Measurements from ENCODE around the gene ZNF629.

Gene ZNF629

GRCh38 chr16:30764816-30765465, 22.1 kb downstream of the ZNF629 start:
- DNase-seq (ENCODE audit: low read depth): no peak
- TF ChIP-seq, protein P1, sequence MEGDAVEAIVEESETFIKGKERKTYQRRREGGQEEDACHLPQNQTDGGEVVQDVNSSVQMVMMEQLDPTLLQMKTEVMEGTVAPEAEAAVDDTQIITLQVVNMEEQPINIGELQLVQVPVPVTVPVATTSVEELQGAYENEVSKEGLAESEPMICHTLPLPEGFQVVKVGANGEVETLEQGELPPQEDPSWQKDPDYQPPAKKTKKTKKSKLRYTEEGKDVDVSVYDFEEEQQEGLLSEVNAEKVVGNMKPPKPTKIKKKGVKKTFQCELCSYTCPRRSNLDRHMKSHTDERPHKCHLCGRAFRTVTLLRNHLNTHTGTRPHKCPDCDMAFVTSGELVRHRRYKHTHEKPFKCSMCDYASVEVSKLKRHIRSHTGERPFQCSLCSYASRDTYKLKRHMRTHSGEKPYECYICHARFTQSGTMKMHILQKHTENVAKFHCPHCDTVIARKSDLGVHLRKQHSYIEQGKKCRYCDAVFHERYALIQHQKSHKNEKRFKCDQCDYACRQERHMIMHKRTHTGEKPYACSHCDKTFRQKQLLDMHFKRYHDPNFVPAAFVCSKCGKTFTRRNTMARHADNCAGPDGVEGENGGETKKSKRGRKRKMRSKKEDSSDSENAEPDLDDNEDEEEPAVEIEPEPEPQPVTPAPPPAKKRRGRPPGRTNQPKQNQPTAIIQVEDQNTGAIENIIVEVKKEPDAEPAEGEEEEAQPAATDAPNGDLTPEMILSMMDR (IDR thresholded peaks at IDR 0.05; ENCODE audit: insufficient read depth, low read depth, low read length, missing control alignments): no peak
- no peak overlapping the region for H3K4me3 ChIP-seq (ENCODE audit: low read length)

DNA sequence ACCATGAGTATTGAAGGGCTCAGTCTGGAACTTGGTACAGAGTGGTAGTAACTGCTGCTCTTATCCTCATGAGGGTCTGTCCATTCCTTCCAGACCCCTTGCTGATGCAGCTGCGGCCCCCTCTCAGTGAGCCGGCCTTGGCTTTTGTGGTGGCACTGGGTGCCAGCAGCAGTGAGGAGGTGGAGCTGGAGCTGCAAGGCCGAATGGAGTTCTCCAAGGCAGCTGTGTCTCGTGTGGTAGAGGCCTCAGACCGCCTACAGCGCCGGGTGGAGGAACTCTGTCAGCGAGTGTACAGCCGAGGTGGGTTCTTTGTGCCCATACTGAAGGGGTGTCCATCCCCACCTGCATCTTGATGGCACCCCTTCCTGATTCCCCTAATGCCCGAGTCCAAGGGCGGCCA, 22.9 kb downstream of the ZNF629 start:
- H3K4me3 ChIP-seq (ENCODE audit: low read length): no peak overlapping the region
- DNase-seq (ENCODE audit: low read depth): no peak
- TF ChIP-seq, protein P1 (IDR thresholded peaks at IDR 0.05; ENCODE audit: insufficient read depth, low read depth, low read length, missing control alignments): no peak

- no peak for DNase-seq (ENCODE audit: low read depth)
- H3K4me3 ChIP-seq (ENCODE audit: low read length): peak overlapping the region; percentile 94
- TF ChIP-seq, protein P1 (IDR thresholded peaks at IDR 0.05; ENCODE audit: insufficient read depth, low read depth, low read length, missing control alignments): no peak
These were observed 23.8 kb downstream of the ZNF629 start for GRCh38 chr16:30762991-30763725.

GRCh38 chr16:30761928-30762902, 24.8 kb downstream of the ZNF629 start, which contains the start of the genes CFAP119 and RNF40:
CFAP119 (minus strand) TSS chr16:30762062; CDS start chr16:30761748, 314 bp downstream.
RNF40 (plus strand) TSS chr16:30762322; CDS start chr16:30762546, 224 bp downstream.
- peak within 1 kb of the TSS; percentile 94 for H3K4me3 ChIP-seq (ENCODE audit: low read length)
- TF ChIP-seq, protein P1 (IDR thresholded peaks at IDR 0.05; ENCODE audit: insufficient read depth, low read depth, low read length, missing control alignments): no peak

GRCh38 chr16:30761427-30761927, 25.5 kb downstream of the ZNF629 start:
- peak overlapping the region; percentile 94 for H3K4me3 ChIP-seq (ENCODE audit: low read length)
- TF ChIP-seq, protein P1 (IDR thresholded peaks at IDR 0.05; ENCODE audit: insufficient read depth, low read depth, low read length, missing control alignments): no peak
- peak; percentile 64 for DNase-seq (ENCODE audit: low read depth)

More at GRCh38 chr16:30761928-30762902, 24.8 kb downstream of the ZNF629 start, which contains the start of the genes CFAP119 and RNF40:
- peak; percentile 98 for DNase-seq (ENCODE audit: low read depth)

All from epithelial cell of esophagus (primary cell).